Naive thymus-derived CD8-positive, alpha-beta T cell (primary cell): ENCODE measurements around the gene MAP3K19. TPM values are rescaled to one million over a fixed set of nuclear protein-coding genes. Genes with fewer than 3 reads are reported as not detected.
"Not testable (repeated sequence)": the region's sequence is repeated elsewhere in the genome, so short reads cannot be mapped to it uniquely, and the experiment has no call there.

Experiments
- ATAC-seq, 2 donors: fragments of 150-1000 bp; cut with Tn5 transposase in 1 of 2; sonication (Bioruptor Pico), chemical (Tn5 transposase) in 1 of 2; 1 replicate in 1 of 2; 2 replicates in 1 of 2; pipeline ENCODE4 v1.10.0; 2021; ENCODE audit warnings: mild to moderate bottlenecking in 2 of 2, moderate library complexity in 2 of 2
- POLR2A ChIA-PET: fragments of 350-600 bp; sonication (Branson Sonifier 250); formaldehyde crosslinking; loops from one replicate; lab custom pipeline; 2021; ENCODE audit warnings: antibody characterized with exemption; lab: Charles Lee
- DNase-seq, 10 donors: peaks; one replicate each; pipeline versions ENCODE4 v3.0.0 to v3.0.0-alpha.2; 2020 to 2022
- H3K27ac Mint-ChIP-seq, 10 donors: one replicate each; pipeline ENCODE4 v1.8.0; 2020 to 2022; ENCODE audit warnings: mild to moderate bottlenecking in 10 of 10, mixed read lengths in 10 of 10, moderate library complexity in 4 of 10, inconsistent platforms in 1 of 10
- H3K27me3 Mint-ChIP-seq, 5 donors: one replicate each; pipeline ENCODE4 v1.8.0; 2021 to 2022; ENCODE audit warnings: mixed read lengths in 5 of 5
- H3K36me3 Mint-ChIP-seq, 3 donors: one replicate each; pipeline ENCODE4 v1.8.0; 2020 to 2022; ENCODE audit warnings: mixed read lengths in 3 of 3, mild to moderate bottlenecking in 2 of 3, inconsistent platforms in 1 of 3
- H3K4me1 Mint-ChIP-seq, 4 donors: one replicate each; pipeline ENCODE4 v1.8.0; 2021 to 2022; ENCODE audit warnings: mixed read lengths in 4 of 4
- H3K4me3 Mint-ChIP-seq, 10 donors: one replicate each; pipeline ENCODE4 v1.8.0; 2020 to 2022; ENCODE audit warnings: mild to moderate bottlenecking in 10 of 10, mixed read lengths in 10 of 10, moderate library complexity in 6 of 10, inconsistent platforms in 1 of 10
- H3K9me3 Mint-ChIP-seq, 9 donors: one replicate each; pipeline ENCODE4 v1.8.0; 2020 to 2022; ENCODE audit warnings: mixed read lengths in 9 of 9, mild to moderate bottlenecking in 3 of 9, inconsistent platforms in 1 of 9, moderate library complexity in 1 of 9
- polyA plus RNA-seq, 3 donors: library from polyadenylated mRNA; unstranded; fragments of 300-500 nt; fragmentation: Illumina TruSeq; gene quantifications; one replicate each; pipeline ENCODE4 v1.2.3, GENCODE V29; 2021
- total RNA-seq, 8 experiments: library from RNA in 2 of 8; stranded (reverse) in 2 of 8; gene quantifications; one replicate each; pipeline ENCODE4 v1.2.3 and lab custom pipeline; 2021 to 2026

The MAP3K19 gene
- total and polyA plus RNA-seq, 5 experiments from 2014 or later = not detected

DNA sequence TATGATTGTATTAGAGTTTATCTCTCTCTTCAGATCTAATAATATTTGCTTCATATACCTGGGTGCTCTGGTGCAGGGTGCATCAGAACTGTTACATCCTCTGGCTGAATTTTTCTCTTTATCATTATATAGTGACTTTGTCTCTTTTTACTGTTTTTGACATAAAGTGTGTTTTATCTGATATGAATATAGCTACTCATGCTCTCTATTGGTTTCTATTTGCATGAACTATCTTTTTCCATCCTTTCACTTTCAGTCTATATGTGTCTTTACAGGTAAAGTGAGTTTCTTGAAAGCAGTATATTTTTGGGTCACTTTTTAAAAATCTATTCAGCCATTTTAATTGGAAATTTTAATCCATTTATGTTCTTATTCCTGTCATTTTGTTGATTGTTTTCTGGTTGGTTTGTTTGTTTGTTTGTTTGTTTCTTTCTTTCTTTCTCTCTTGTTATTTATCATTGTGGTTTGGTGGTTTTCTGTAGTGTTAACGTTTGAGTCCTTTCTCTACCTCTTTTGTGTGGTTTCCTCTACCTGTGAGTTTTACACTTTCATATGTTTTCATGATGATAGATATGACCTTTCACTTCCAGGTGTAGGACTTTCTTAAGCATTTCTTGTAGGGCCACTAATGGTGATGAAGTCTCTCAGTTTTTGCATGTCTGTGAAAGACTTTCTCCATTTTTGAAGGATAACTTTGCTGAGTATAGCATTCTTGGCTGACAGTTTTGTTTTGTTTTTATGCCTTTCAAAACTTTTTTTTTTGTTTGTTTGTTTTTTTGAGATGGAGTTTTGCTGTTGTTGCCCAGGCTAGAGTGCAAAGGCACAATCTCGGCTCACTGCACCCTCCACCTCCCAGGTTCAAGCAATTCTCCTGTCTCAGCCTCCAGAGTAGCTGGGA, 73.8 kb downstream of the MAP3K19 start:
- Mint-ChIP-seq H3K36me3 (peaks cover 2 to 34% (median 18%) of the 10 kb centered on the region in 3 donors), H3K27ac (no peak overlapping the region), H3K9me3 (peaks cover 19 to 53% (median 27%) of the 10 kb centered on the region in 9 donors), H3K4me1 (peaks cover 0 to 4% (median 0%) of the 10 kb centered on the region in 4 donors), H3K4me3 (no peak overlapping the region), H3K27me3 (peaks cover 0 to 9% (median 2%) of the 10 kb centered on the region in 5 donors)
- ATAC-seq = no peak
- DNase-seq = no peak
- POLR2A ChIA-PET = no interaction called here

- ATAC-seq, H3K27ac Mint-ChIP-seq, POLR2A ChIA-PET, H3K27me3 Mint-ChIP-seq, DNase-seq, H3K4me3 Mint-ChIP-seq, H3K4me1 Mint-ChIP-seq: not testable (repeated sequence)
- Mint-ChIP-seq H3K36me3 (peaks cover 0 to 13% (median 0%) of the 10 kb centered on the region in 3 donors), H3K9me3 (peaks cover 0 to 26% (median 4%) of the 10 kb centered on the region in 9 donors)
Measured at GRCh38 chr2:134967166-134967565, 80.1 kb downstream of the MAP3K19 start.

GRCh38 chr2:134957477-134957876, 89.8 kb downstream of the MAP3K19 start:
- Mint-ChIP-seq H3K27me3 (no peaks in the 10 kb centered on the region), H3K36me3 (peaks cover 0 to 61% (median 14%) of the 10 kb centered on the region in 3 donors), H3K4me1 (peaks cover 0 to 5% (median 2%) of the 10 kb centered on the region in 4 donors), H3K27ac (peak overlapping the region in 1 of 10 donors; percentile 66), H3K9me3 (no peaks in the 10 kb centered on the region), H3K4me3 (no peak overlapping the region)
- DNase-seq (no peak), ATAC-seq (no peak)
- POLR2A ChIA-PET = no interaction called here

DNA sequence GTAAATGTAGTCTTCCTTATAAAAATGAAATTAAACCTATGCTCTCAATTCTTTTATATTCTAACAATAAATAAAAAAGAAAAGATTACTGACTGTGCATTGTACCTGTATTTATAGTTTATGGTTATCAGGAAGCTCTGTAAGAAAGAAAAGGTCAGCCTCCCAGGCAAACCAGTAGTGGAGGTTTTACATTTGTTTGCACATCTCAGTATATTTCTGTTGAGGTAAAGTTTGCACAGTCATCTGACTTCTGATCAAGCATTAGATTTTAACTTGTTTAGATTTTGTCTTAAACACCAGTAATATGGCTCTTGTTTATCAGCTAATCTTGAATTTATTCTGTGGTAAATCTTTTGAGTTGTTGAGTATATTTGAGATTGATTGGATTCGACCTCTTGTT, 91.5 kb downstream of the MAP3K19 start:
- peaks cover 0 to 78% (median 19%) of the 10 kb centered on the region in 3 donors for H3K36me3 Mint-ChIP-seq
- H3K27me3 Mint-ChIP-seq = no peaks in the 10 kb centered on the region
- H3K4me1 Mint-ChIP-seq = peaks cover 0 to 6% (median 2%) of the 10 kb centered on the region in 4 donors
- no peak overlapping the region for H3K4me3 Mint-ChIP-seq
- H3K9me3 Mint-ChIP-seq = no peaks in the 10 kb centered on the region
- ATAC-seq = no peak
- no peak for DNase-seq
- POLR2A ChIA-PET = interaction anchor here (0.5 kb wide), 1 partner anchor 593 kb away, joined by 4 read pairs; no protein-coding TSS in a partner anchor
- H3K27ac Mint-ChIP-seq = no peak overlapping the region

GRCh38 chr2:134954065-134954464, 93.2 kb downstream of the MAP3K19 start:
- Mint-ChIP-seq H3K4me3 (no peak overlapping the region), H3K27me3 (no peaks in the 10 kb centered on the region), H3K36me3 (peaks cover 0 to 86% (median 22%) of the 10 kb centered on the region in 3 donors), H3K9me3 (no peaks in the 10 kb centered on the region), H3K4me1 (peaks cover 8 to 18% (median 15%) of the 10 kb centered on the region in 4 donors), H3K27ac (peak overlapping the region in 2 of 10 donors; percentile 29 to 59)
- DNase-seq = no peak
- POLR2A ChIA-PET = no interaction called here
- no peak for ATAC-seq

- ATAC-seq (no peak), DNase-seq (no peak)
- H3K4me1 Mint-ChIP-seq = peaks cover 10 to 26% (median 22%) of the 10 kb centered on the region in 4 donors
- no peak overlapping the region for H3K27ac Mint-ChIP-seq
- H3K9me3 Mint-ChIP-seq = no peaks in the 10 kb centered on the region
- no peak overlapping the region for H3K4me3 Mint-ChIP-seq
- H3K36me3 Mint-ChIP-seq = peaks cover 0 to 88% (median 13%) of the 10 kb centered on the region in 3 donors
- H3K27me3 Mint-ChIP-seq = no peaks in the 10 kb centered on the region
- POLR2A ChIA-PET = no interaction called here
Measured at GRCh38 chr2:134952608-134953007, 94.6 kb downstream of the MAP3K19 start.

DNA sequence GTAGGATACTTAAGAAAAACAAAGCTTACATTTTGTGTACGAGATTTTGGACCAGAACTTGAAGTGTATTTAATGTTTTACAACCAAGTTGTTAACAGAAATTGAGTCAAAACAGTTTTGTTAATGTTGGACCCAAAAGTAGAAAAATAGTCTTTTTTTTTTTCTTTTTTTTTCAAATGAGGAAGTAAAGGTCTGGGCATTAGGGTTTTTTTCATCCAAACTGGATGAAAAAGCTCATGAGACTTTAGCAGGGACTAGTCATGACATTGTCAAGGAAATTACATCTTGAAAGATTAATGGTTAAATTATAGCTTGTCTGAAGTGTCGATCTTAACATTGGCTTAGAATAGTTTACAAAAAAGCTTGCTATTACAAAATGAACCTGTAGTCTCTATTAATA, 96.4 kb downstream of the MAP3K19 start:
- Mint-ChIP-seq H3K27me3 (no peaks in the 10 kb centered on the region), H3K9me3 (no peaks in the 10 kb centered on the region), H3K4me1 (peaks cover 10 to 28% (median 24%) of the 10 kb centered on the region in 4 donors), H3K27ac (no peak overlapping the region), H3K36me3 (peaks cover 0 to 86% (median 12%) of the 10 kb centered on the region in 3 donors), H3K4me3 (no peak overlapping the region)
- DNase-seq = no peak
- POLR2A ChIA-PET = interaction anchor here (0.9 to 1.1 kb wide), 2 partner anchors 12 to 15 kb away, joined by 3 to 5 read pairs; no protein-coding TSS in a partner anchor
- ATAC-seq = no peak

DNA sequence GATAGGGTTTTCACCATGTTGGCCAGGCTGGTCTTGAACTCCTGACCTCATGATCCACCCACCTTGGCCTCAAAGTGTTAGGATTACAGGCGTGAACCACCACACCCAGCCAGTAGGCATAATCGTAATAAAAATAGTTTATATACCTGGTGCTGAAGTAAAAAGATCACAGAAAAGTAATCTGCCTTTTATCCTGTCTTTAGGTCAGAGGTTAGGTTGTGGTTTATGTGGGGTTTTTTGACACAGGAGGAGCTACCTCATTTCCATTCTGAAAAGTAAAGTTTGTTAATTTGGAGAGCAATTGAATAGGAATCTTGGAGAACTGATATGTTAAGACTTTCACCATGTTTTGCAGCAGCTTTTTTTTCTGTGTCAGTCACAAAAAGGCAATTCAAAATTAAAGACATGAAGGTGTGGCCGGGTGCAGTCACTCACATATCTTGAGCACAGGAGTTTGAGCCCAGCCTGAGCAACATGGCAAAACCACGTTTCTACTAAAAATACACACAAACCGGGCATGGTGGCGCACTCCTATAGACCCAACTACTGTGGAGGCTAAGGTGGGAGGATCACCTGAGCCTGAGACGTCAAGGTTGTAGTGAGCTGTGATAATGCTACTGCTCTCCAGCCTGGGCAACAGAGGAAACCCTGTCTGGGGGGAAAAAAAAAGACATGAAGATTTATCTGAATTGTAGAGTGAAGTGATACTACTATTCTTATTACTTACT, 97.1 kb downstream of the MAP3K19 start:
- H3K4me3 Mint-ChIP-seq = peak overlapping the region in 4 of 10 donors; percentile 0 to 60 (median 32)
- peaks cover 0 to 91% (median 14%) of the 10 kb centered on the region in 3 donors for H3K36me3 Mint-ChIP-seq

DNA sequence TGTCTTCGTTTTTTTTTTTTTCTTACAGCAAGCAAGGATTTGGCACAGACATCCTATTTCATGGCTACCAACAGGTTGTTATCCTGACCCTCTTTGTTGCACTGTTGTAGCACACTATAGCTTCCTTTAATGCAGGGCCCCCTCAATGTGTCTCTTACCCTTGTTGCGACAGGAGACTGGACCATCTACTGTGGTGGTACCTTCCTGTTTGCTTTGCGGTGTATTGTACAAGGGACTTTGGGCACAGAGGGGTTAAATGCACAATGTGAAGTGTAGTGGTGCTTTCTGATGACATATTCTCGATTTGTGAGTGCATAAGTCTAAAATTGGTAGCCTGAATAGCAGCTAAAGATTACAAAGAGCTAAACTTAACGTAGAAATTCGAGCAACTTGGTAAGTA, 101.2 kb downstream of the MAP3K19 start:
- H3K36me3 Mint-ChIP-seq = peaks cover 0 to 79% (median 7%) of the 10 kb centered on the region in 3 donors
- H3K27ac Mint-ChIP-seq = peak overlapping the region in 5 of 10 donors; percentile 11 to 85 (median 77)
- POLR2A ChIA-PET = interaction anchor here (0.9 kb wide), 1 partner anchor 27 kb away, joined by 4 read pairs; the partner anchor contains the start of gene CCNT2
- H3K9me3 Mint-ChIP-seq = no peaks in the 10 kb centered on the region
- no peak overlapping the region for H3K4me3 Mint-ChIP-seq
- no peaks in the 10 kb centered on the region for H3K27me3 Mint-ChIP-seq
- peaks cover 18 to 58% (median 32%) of the 10 kb centered on the region in 4 donors for H3K4me1 Mint-ChIP-seq
- ATAC-seq (no peak), DNase-seq (no peak)

More for the DNA sequence above, 97.1 kb downstream of the MAP3K19 start:
- ATAC-seq = peak; percentile 47 to 71
- Mint-ChIP-seq H3K9me3 (no peaks in the 10 kb centered on the region), H3K27ac (peak overlapping the region; percentile 28 to 79 (median 69)), H3K4me1 (peaks cover 14 to 32% (median 30%) of the 10 kb centered on the region in 4 donors), H3K27me3 (no peaks in the 10 kb centered on the region)
- DNase-seq = peak in 2 of 10 donors; percentile 8 to 18
- POLR2A ChIA-PET = interaction anchor here (0.9 kb wide), 1 partner anchor 13 kb away, joined by 3 read pairs; no protein-coding TSS in a partner anchor

DNA sequence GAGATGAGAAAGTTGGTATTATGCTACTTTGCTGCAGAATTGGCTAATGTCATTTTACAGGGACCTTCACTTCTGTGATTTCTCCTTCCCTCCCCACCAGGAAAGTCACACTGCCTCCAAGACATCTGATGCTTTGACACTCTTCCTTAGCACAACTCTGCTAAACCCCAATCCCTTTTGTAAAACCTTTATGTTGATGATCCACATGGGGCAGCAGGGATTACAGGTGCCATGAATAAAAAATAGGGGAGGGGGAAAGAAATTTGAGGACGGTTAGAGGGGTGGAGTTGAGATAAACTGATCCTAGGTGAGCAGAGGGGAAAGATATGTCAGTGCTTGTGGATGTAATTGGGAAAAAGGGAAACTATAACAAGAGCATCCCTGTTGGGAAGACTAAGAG, 102.3 kb downstream of the MAP3K19 start:
- H3K4me1 Mint-ChIP-seq = peaks cover 17 to 52% (median 29%) of the 10 kb centered on the region in 4 donors
- DNase-seq = no peak
- ATAC-seq = no peak
- H3K27ac Mint-ChIP-seq = peak overlapping the region in 5 of 10 donors; percentile 8 to 77 (median 42)
- no peaks in the 10 kb centered on the region for H3K9me3 Mint-ChIP-seq
- no peaks in the 10 kb centered on the region for H3K27me3 Mint-ChIP-seq
- POLR2A ChIA-PET = no interaction called here
- no peak overlapping the region for H3K4me3 Mint-ChIP-seq
- peaks cover 0 to 76% (median 7%) of the 10 kb centered on the region in 3 donors for H3K36me3 Mint-ChIP-seq

DNA sequence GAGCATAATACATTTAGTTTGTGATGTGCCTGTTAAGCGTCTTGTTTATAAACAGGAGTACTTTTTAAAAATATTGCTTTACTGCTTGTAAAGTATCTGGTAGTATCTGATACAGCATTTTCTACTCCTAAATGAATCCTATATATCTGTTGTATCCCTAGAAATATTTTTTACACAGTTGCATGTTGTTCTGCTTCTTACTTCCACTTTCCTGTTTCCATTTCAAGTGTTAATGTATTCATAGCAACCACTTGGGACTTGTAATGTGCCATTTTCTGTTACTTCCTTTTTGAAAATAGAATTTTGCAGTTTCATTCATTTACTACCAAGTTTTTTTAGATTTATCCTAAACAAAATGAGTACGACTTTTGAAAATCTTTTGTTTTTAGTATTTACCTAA, 103.7 kb downstream of the MAP3K19 start:
- no peak for DNase-seq
- Mint-ChIP-seq H3K4me1 (peaks cover 11 to 42% (median 19%) of the 10 kb centered on the region in 4 donors), H3K9me3 (no peaks in the 10 kb centered on the region), H3K4me3 (no peak overlapping the region), H3K36me3 (peaks cover 0 to 75% (median 13%) of the 10 kb centered on the region in 3 donors), H3K27me3 (no peaks in the 10 kb centered on the region), H3K27ac (peak overlapping the region in 2 of 10 donors; percentile 37 to 48)
- ATAC-seq = no peak
- POLR2A ChIA-PET = no interaction called here

- Mint-ChIP-seq H3K9me3 (no peaks in the 10 kb centered on the region), H3K4me1 (peaks cover 13 to 58% (median 39%) of the 10 kb centered on the region in 4 donors), H3K4me3 (no peak overlapping the region), H3K36me3 (peaks cover 0 to 72% (median 11%) of the 10 kb centered on the region in 3 donors), H3K27ac (no peak overlapping the region), H3K27me3 (no peaks in the 10 kb centered on the region)
- POLR2A ChIA-PET = interaction anchor here (0.6 kb wide), 1 partner anchor 13 kb away, joined by 7 read pairs; no protein-coding TSS in a partner anchor
- ATAC-seq (no peak), DNase-seq (no peak)
Measured at GRCh38 chr2:134936691-134937090, 110.6 kb downstream of the MAP3K19 start.
